Measurements from ENCODE around the gene FBLN5. TPM values are rescaled to one million over a fixed set of nuclear protein-coding genes. Genes with fewer than 3 reads are reported as not detected.

FBLN5 gene
- total and polyA plus RNA-seq, 9 donors, result 39.2 to 353 (median 137) TPM

GRCh38 chr14:91831337-91831736 lies 116.2 kb downstream of the FBLN5 start:
- no peak for TF ChIP-seq EP300 (IDR thresholded peaks at IDR 0.05)
- TF ChIP-seq POLR2A (IDR thresholded peaks at IDR 0.05), result no peak
- no peak for TF ChIP-seq CTCF (IDR thresholded peaks at IDR 0.05)
- intact Hi-C loops (cut with DNase I), result no loop called here
- no peaks in the 10 kb centered on the region for H3K27me3 ChIP-seq
- no peaks in the 10 kb centered on the region for H3K9me3 ChIP-seq
- no peaks in the 10 kb centered on the region for H3K36me3 ChIP-seq
- H3K4me3 ChIP-seq, result no peak overlapping the region
- 2 to 24% (median 13%) methylated on average over 1 of the region's 1 CpG for WGBS, 3 donors
- H3K4me1 ChIP-seq (ENCODE audit: insufficient read depth), result peaks cover 2% of the 10 kb centered on the region
- H3K27ac ChIP-seq, result no peak overlapping the region
- DNase-seq, result no peak

GRCh38 chr14:91830777-91831176 lies 116.7 kb downstream of the FBLN5 start:
- DNase-seq, result no peak
- H3K4me3 ChIP-seq, result no peak overlapping the region
- TF ChIP-seq POLR2A (IDR thresholded peaks at IDR 0.05) (no peak), EP300 (IDR thresholded peaks at IDR 0.05) (no peak), CTCF (IDR thresholded peaks at IDR 0.05) (no peak)
- no peaks in the 10 kb centered on the region for H3K27me3 ChIP-seq
- H3K4me1 ChIP-seq (ENCODE audit: insufficient read depth), result peaks cover 2% of the 10 kb centered on the region
- no peak overlapping the region for H3K27ac ChIP-seq
- intact Hi-C loops (cut with DNase I), result no loop called here
- no peaks in the 10 kb centered on the region for H3K36me3 ChIP-seq
- no peaks in the 10 kb centered on the region for H3K9me3 ChIP-seq
- 49 to 63% (median 49%) methylated on average over 3 of the region's 3 CpGs for WGBS, 3 donors

DNA sequence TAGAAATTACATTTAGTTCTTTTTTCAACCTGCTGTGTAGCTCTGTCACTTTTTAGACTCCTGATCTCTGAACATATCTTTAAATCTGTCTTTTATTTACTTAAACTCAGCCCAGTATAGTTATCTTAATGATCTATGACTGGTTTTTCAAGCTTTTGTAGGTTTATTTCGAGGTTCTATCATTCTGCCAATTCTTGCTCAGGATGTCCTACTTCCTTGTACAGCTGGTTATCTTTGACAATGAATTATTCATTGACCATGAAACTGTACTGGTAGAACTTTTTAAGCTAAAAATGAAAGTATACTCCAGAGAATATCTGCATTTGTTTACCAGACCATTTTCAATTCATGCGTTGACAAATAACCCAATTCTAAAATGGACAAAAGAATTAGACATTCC lies 118.0 kb downstream of the FBLN5 start:
- intact Hi-C loops (cut with DNase I), result no loop called here
- no peak overlapping the region for H3K4me3 ChIP-seq
- no peaks in the 10 kb centered on the region for H3K9me3 ChIP-seq
- no peak for DNase-seq
- TF ChIP-seq POLR2A (IDR thresholded peaks at IDR 0.05) (no peak), EP300 (IDR thresholded peaks at IDR 0.05) (no peak), CTCF (IDR thresholded peaks at IDR 0.05) (no peak)
- H3K27ac ChIP-seq, result no peak overlapping the region
- no peaks in the 10 kb centered on the region for H3K36me3 ChIP-seq
- H3K27me3 ChIP-seq, result no peaks in the 10 kb centered on the region
- H3K4me1 ChIP-seq (ENCODE audit: insufficient read depth), result no peaks in the 10 kb centered on the region
- 59 to 80% (median 75%) methylated on average over 2 of the region's 2 CpGs for WGBS, 3 donors

- Histone ChIP-seq H3K4me1 (ENCODE audit: insufficient read depth) (no peaks in the 10 kb centered on the region), H3K36me3 (no peaks in the 10 kb centered on the region), H3K9me3 (no peaks in the 10 kb centered on the region), H3K27me3 (no peaks in the 10 kb centered on the region), H3K4me3 (no peak overlapping the region), H3K27ac (no peak overlapping the region)
- DNase-seq, result no peak
- no peak for TF ChIP-seq POLR2A (IDR thresholded peaks at IDR 0.05)
- intact Hi-C loops (cut with DNase I), result no loop called here
- 95 to 98% (median 98%) methylated on average over 1 of the region's 1 CpG for WGBS, 3 donors
These were observed 119.7 kb downstream of the FBLN5 start for GRCh38 chr14:91827746-91828145.

Other genes with a start within 250 kb of the FBLN5 start
- gene CATSPERB, start 215.6 kb downstream of the FBLN5 start, total RNA-seq, result 1 to 10 TPM in 1 of 7 donors, under 1 TPM in 5, not detected in 1; 0.28 to 2.5 (median 0.57) TPM
- under 1 TPM; 0.07 to 0.23 TPM for gene CATSPERB, start 215.6 kb downstream of the FBLN5 start, polyA plus RNA-seq
- 10 to 100 TPM in 4 of 7 donors, 1 to 10 TPM in 3; 2.2 to 81.7 (median 14.7) TPM for gene TC2N, start 80.2 kb downstream of the FBLN5 start, total RNA-seq
- gene TC2N, start 80.2 kb downstream of the FBLN5 start, polyA plus RNA-seq, result 10 to 100 TPM in 1 of 2 donors, 1 to 10 TPM in 1; 5.4 to 12.4 TPM
- gene TRIP11, start 92.4 kb upstream of the FBLN5 start, total RNA-seq, result 10 to 100 TPM; 19.3 to 63.8 (median 51.3) TPM
- gene TRIP11, start 92.4 kb upstream of the FBLN5 start, polyA plus RNA-seq, result 10 to 100 TPM in 1 of 2 donors, 1 to 10 TPM in 1; 7.3 to 13.3 TPM
- 10 to 100 TPM; 24.8 to 35.8 (median 30.5) TPM for gene ATXN3, start 158.9 kb upstream of the FBLN5 start, total RNA-seq
- 10 to 100 TPM; 11.9 to 28.8 TPM for gene ATXN3, start 158.9 kb upstream of the FBLN5 start, polyA plus RNA-seq
- gene NDUFB1, start 174.0 kb upstream of the FBLN5 start, total RNA-seq, result 100 to 1,000 TPM in 3 of 7 donors, 10 to 100 TPM in 4; 76.7 to 481 (median 87.4) TPM
- 100 to 1,000 TPM; 302 to 369 TPM for gene NDUFB1, start 174.0 kb upstream of the FBLN5 start, polyA plus RNA-seq
- gene CPSF2, start 174.3 kb upstream of the FBLN5 start, total RNA-seq, result 10 to 100 TPM; 12.8 to 61.9 (median 50.9) TPM
- gene CPSF2, start 174.3 kb upstream of the FBLN5 start, polyA plus RNA-seq, result 10 to 100 TPM in 1 of 2 donors, 1 to 10 TPM in 1; 9.2 to 21.9 TPM